Measurements from ENCODE around the gene PMVK.

PMVK gene

GRCh38 chr1:154967331-154967950 is 30.9 kb upstream of the PMVK start:
- H3K4me3 ChIP-seq (ENCODE audit: low read depth, low read length): no peak overlapping the region

- H3K4me3 ChIP-seq (ENCODE audit: low read depth, low read length): no peak overlapping the region
Observed at GRCh38 chr1:154966111-154966510, 29.6 kb upstream of the PMVK start.

- H3K4me3 ChIP-seq (ENCODE audit: low read depth, low read length): no peak overlapping the region
Observed at GRCh38 chr1:154964359-154964758, 27.8 kb upstream of the PMVK start.

GRCh38 chr1:154963643-154964042 is 27.1 kb upstream of the PMVK start:
- no peak overlapping the region for H3K4me3 ChIP-seq (ENCODE audit: low read depth, low read length)

- H3K4me3 ChIP-seq (ENCODE audit: low read depth, low read length): no peak overlapping the region
Observed at GRCh38 chr1:154962795-154963330, 26.3 kb upstream of the PMVK start.

GRCh38 chr1:154962156-154962749 is 25.7 kb upstream of the PMVK start:
- peak overlapping the region; percentile 76 for H3K4me3 ChIP-seq (ENCODE audit: low read depth, low read length)

- peak within 1 kb of the TSS; percentile 76 for H3K4me3 ChIP-seq (ENCODE audit: low read depth, low read length)
Observed at GRCh38 chr1:154961207-154962155, 25.0 kb upstream of the PMVK start, which contains the start of gene PYGO2. TSS of gene PYGO2 (minus strand) at chr1:154961782. CDS start at chr1:154961576, 206 bp downstream.

GRCh38 chr1:154960446-154961136 is 24.1 kb upstream of the PMVK start:
- H3K4me3 ChIP-seq (ENCODE audit: low read depth, low read length): peak overlapping the region; percentile 76

- no peak overlapping the region for H3K4me3 ChIP-seq (ENCODE audit: low read depth, low read length)
Observed at GRCh38 chr1:154959426-154959780, 22.9 kb upstream of the PMVK start.

- H3K4me3 ChIP-seq (ENCODE audit: low read depth, low read length): no peak overlapping the region
Observed at GRCh38 chr1:154958681-154959425, 22.3 kb upstream of the PMVK start.

GRCh38 chr1:154958036-154958435 is 21.5 kb upstream of the PMVK start:
- H3K4me3 ChIP-seq (ENCODE audit: low read depth, low read length): no peak overlapping the region

GRCh38 chr1:154957091-154957657 is 20.7 kb upstream of the PMVK start:
- H3K4me3 ChIP-seq (ENCODE audit: low read depth, low read length): no peak overlapping the region

- peak overlapping the region; percentile 56 for H3K4me3 ChIP-seq (ENCODE audit: low read depth, low read length)
Observed at GRCh38 chr1:154956544-154956941, 20.0 kb upstream of the PMVK start.

- peak within 1 kb of the TSS; percentile 56 for H3K4me3 ChIP-seq (ENCODE audit: low read depth, low read length)
Observed at GRCh38 chr1:154955718-154956543, 19.4 kb upstream of the PMVK start, which contains the start of gene PBXIP1. TSS of gene PBXIP1 (minus strand) at chr1:154956099. CDS start at chr1:154953721, 2,378 bp downstream.

GRCh38 chr1:154955039-154955717 is 18.7 kb upstream of the PMVK start:
- peak overlapping the region; percentile 56 for H3K4me3 ChIP-seq (ENCODE audit: low read depth, low read length)

GRCh38 chr1:154954541-154954940 is 18.0 kb upstream of the PMVK start:
- H3K4me3 ChIP-seq (ENCODE audit: low read depth, low read length): no peak overlapping the region

GRCh38 chr1:154953611-154954038 is 17.1 kb upstream of the PMVK start:
- H3K4me3 ChIP-seq (ENCODE audit: low read depth, low read length): no peak overlapping the region

- no peak overlapping the region for H3K4me3 ChIP-seq (ENCODE audit: low read depth, low read length)
Observed at GRCh38 chr1:154952664-154953063, 16.1 kb upstream of the PMVK start.
